Parathyroid adenoma (tissue), 2 donors: ENCODE data around the gene WDR20.
"Not testable (repeated sequence)": the region's sequence is repeated elsewhere in the genome, so short reads cannot be mapped to it uniquely, and the experiment has no call there.

Source experiments
- H2AFZ ChIP-seq: fragments of 300-600 bp; sonication (generic); one replicate; pipeline ENCODE4 v1.7.0; 2017; ENCODE audit warnings: antibody characterized with exemption, mild to moderate bottlenecking
- H3K27ac ChIP-seq: fragments of 300-600 bp; sonication (generic); one replicate; pipeline ENCODE4 v1.7.0; 2017
- H3K27me3 ChIP-seq: fragments of 300-600 bp; sonication (generic); one replicate; pipeline ENCODE4 v1.7.0; 2017; ENCODE audit warnings: low read length; ENCODE audit not compliant: control insufficient read depth, insufficient read depth
- H3K36me3 ChIP-seq: fragments of 300-600 bp; sonication (generic); one replicate; pipeline ENCODE4 v1.7.0; 2017; ENCODE audit warnings: low read length; ENCODE audit not compliant: control insufficient read depth, insufficient read depth
- H3K4me1 ChIP-seq: fragments of 300-600 bp; sonication (generic); one replicate; pipeline ENCODE4 v1.7.0; 2017; ENCODE audit warnings: control low read depth
- H3K4me2 ChIP-seq: fragments of 300-600 bp; sonication (generic); one replicate; pipeline ENCODE4 v1.7.0; 2017; ENCODE audit warnings: low read length
- H3K4me3 ChIP-seq: fragments of 300-600 bp; sonication (generic); one replicate; pipeline ENCODE4 v1.7.0; 2017; ENCODE audit warnings: low read depth, low read length
- H3K79me2 ChIP-seq: fragments of 300-600 bp; sonication (generic); one replicate; pipeline ENCODE4 v1.7.0; 2017; ENCODE audit warnings: control low read depth
- H3K9ac ChIP-seq: fragments of 300-600 bp; sonication (generic); one replicate; pipeline ENCODE4 v1.7.0; 2017; ENCODE audit warnings: mild to moderate bottlenecking
- H3K9me3 ChIP-seq: fragments of 300-600 bp; sonication (generic); one replicate; pipeline ENCODE4 v1.7.0; 2017; ENCODE audit warnings: low read length; ENCODE audit not compliant: control insufficient read depth
- CTCF ChIP-seq: fragments of 300-600 bp; sonication (generic); IDR thresholded peaks from one replicate; pipeline ENCODE4 v1.7.0; 2017; ENCODE audit warnings: antibody characterized with exemption, mild to moderate bottlenecking
- donor health status: primary hyperparathyroidism.

WDR20 gene

GRCh38 chr14:102103062-102103695, 36.5 kb upstream of the WDR20 start:
- Histone ChIP-seq H3K9me3 (no peaks in the 10 kb centered on the region), H3K9ac (no peak overlapping the region), H3K27me3 (no peaks in the 10 kb centered on the region), H3K79me2 (no peaks in the 10 kb centered on the region), H3K4me2 (no peak overlapping the region), H3K36me3 (no peaks in the 10 kb centered on the region), H3K4me1 (no peaks in the 10 kb centered on the region), H3K4me3 (no peak overlapping the region), H3K27ac (no peak overlapping the region), H2AFZ (no peak overlapping the region)
- TF ChIP-seq CTCF, result no peak

GRCh38 chr14:102105369-102105768, 34.3 kb upstream of the WDR20 start:
- Histone ChIP-seq H3K4me1 (no peaks in the 10 kb centered on the region), H3K27ac (no peak overlapping the region), H3K9ac (no peak overlapping the region), H3K4me2 (no peak overlapping the region), H3K36me3 (no peaks in the 10 kb centered on the region), H3K27me3 (no peaks in the 10 kb centered on the region), H3K79me2 (no peaks in the 10 kb centered on the region), H3K4me3 (no peak overlapping the region), H2AFZ (no peak overlapping the region), H3K9me3 (no peaks in the 10 kb centered on the region)
- no peak for TF ChIP-seq CTCF

GRCh38 chr14:102109332-102109731, 30.4 kb upstream of the WDR20 start:
- not testable (repeated sequence) for H3K27ac ChIP-seq, H3K4me1 ChIP-seq, H3K36me3 ChIP-seq, H3K9me3 ChIP-seq, H2AFZ ChIP-seq, H3K4me3 ChIP-seq, H3K4me2 ChIP-seq, H3K27me3 ChIP-seq, H3K9ac ChIP-seq, H3K79me2 ChIP-seq

- H3K4me1 ChIP-seq, result no peaks in the 10 kb centered on the region
- no peak for TF ChIP-seq CTCF
- H3K4me2 ChIP-seq, result no peak overlapping the region
- no peaks in the 10 kb centered on the region for H3K9me3 ChIP-seq
- no peak overlapping the region for H3K4me3 ChIP-seq
- H3K27ac ChIP-seq, result no peak overlapping the region
- no peak overlapping the region for H3K9ac ChIP-seq
- H3K27me3 ChIP-seq, result no peaks in the 10 kb centered on the region
- no peak overlapping the region for H2AFZ ChIP-seq
- no peaks in the 10 kb centered on the region for H3K79me2 ChIP-seq
- H3K36me3 ChIP-seq, result no peaks in the 10 kb centered on the region
These were observed 28.6 kb upstream of the WDR20 start for GRCh38 chr14:102111101-102111500.

GRCh38 chr14:102116361-102117180, 23.1 kb upstream of the WDR20 start:
- H3K4me3 ChIP-seq, result no peak overlapping the region
- H2AFZ ChIP-seq, result no peak overlapping the region
- H3K36me3 ChIP-seq, result no peaks in the 10 kb centered on the region
- no peaks in the 10 kb centered on the region for H3K79me2 ChIP-seq
- TF ChIP-seq CTCF, result no peak
- no peaks in the 10 kb centered on the region for H3K9me3 ChIP-seq
- no peak overlapping the region for H3K27ac ChIP-seq
- no peak overlapping the region for H3K4me2 ChIP-seq
- H3K9ac ChIP-seq, result no peak overlapping the region
- H3K27me3 ChIP-seq, result no peaks in the 10 kb centered on the region
- H3K4me1 ChIP-seq, result no peaks in the 10 kb centered on the region
